Activated CD8-positive, alpha-beta memory T cell treated with anti-CD3 and anti-CD28 coated beads, Interleukin-2, amount 50 U/mL, for 1 hour (primary cell): ENCODE results near the gene OSBPL9.
"Not testable (repeated sequence)": the region's sequence is repeated elsewhere in the genome, so short reads cannot be mapped to it uniquely, and the experiment has no call there.

ENCODE experiments used
- DNase-seq: peaks from one replicate; pipeline ENCODE4 v3.0.0-alpha.2; 2020; ENCODE audit errors: extremely low read depth

The OSBPL9 gene

DNA sequence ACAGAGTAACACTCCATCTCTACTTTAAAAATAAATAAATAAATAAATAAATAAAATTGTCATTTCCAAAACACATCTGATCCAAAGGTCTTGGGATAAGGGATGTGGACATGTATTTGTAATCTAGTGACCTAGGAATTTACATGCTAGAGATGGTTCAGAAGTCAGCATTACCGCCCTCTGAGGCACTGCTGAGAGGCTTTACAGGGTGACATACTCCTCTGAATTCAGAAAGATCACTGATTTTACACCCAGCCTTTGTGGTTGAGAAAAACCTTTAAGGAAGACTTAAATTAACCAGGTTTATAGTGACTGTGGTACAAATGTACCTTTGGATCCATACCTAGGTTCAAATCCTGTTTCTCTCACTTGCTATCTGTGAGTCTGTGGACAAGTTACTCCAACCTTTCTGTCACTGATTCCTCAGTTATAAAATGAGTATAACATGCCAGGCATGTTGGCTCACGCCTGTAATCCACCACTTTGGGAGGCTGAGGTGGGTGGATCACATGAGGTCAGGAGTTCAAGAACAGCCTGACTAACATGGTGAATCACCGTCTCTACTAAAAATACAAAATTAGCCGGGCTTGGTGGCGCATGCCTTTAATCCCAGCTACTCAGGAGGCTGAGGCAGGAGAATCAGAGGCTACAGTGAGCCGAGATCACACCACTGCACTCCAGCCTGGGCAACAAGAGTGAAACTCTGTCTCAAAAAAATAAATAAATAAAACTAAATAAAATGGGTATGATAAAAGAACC is 20.1 kb downstream of the OSBPL9 start:
- no peak for DNase-seq

DNA sequence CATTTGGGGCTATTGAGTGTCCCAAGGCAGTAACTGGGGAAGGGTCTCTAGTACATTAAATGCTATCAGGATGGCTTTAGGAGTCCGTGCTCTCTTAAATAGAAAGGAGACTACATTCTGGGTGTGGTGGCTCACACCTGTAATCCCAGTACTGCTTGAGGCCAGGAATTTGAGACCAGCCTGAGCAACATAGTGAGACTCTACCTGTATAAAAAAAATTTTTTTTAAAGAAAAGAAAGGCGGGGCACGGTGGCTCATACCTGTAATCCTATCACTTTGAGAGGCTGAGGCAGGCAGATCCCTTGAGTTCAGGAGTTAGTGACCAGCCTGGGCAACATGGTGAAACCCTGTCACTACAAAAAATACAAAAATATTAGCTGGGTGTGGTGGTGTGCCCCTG is 21.5 kb downstream of the OSBPL9 start:
- DNase-seq = no peak

DNA sequence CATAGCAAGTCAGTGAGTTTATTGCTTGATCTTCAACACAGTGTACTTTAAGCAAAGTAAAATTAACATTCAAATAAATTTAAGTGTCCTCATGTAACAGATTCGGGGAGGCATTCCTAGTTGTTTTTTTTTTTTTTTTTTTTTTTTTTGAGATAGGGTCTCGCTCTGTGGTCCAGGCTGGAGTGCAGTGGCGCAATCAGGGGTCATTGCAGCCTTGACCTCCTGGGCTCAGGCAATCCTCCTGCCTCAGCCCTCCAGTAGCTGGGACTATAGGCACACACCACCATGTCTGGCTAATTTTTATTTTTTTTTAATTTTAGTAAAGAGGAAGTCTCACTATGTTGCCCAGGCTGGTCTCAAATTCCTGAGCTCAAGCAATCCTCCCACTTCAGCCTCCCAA is 22.8 kb downstream of the OSBPL9 start:
- no peak for DNase-seq

DNA sequence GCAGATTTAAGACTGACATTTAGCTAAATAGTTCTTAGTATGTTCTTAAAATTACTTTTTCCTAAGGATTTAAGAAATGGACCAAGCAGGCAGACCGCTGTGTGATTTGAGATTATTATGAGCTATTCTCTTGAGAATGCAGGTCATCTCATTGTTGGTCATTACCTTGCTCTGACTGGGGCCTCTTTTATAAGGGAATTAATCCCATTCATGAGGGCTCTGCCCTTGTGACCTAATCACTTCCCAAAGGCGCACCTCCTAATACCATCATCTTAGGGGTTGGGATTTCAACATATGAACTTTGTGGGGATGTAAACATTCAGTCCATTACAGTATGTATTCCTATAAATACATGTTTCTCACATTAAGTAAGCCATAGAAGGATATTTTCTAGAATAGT is 24.2 kb downstream of the OSBPL9 start:
- no peak for DNase-seq

DNA sequence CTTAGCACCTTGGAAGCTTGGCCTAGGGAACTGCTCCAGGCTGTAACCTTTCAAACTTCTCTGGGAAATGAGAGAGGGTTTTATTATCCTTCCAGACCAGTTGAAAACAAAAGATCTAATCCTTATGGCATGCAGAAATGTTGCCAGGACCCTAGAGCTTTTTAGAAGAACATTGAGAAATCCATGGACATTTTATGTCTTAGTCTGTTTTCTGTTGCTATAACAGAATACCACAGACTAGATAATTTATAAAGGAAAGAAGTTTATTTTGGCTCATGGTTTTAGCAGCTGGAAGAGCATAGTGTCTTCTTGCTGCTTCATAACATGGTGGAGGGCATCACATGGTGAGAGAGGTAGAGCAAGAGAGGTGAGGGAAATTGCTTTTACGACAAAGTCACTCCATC is 25.8 kb downstream of the OSBPL9 start:
- DNase-seq = no peak

DNA sequence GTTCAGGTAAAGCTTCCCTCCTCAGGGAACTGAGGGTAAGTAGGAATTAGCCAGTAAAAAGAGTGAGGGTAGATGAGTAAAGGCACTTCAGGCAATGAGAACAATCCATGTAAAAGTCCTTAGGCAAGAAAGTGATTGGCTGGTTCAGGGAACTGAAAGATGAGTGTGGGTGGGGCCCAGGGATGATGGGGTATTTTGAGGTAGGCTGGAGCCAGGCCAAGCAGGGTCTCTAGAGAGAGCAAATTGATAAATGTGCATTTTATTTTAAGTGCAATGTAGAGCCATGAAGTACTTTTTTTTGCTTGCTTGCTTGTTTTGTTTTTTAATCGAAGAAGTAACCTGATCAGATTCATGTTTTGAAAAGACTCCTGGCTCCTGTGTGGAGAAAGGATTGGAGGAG is 26.5 kb downstream of the OSBPL9 start:
- DNase-seq = no peak

DNA sequence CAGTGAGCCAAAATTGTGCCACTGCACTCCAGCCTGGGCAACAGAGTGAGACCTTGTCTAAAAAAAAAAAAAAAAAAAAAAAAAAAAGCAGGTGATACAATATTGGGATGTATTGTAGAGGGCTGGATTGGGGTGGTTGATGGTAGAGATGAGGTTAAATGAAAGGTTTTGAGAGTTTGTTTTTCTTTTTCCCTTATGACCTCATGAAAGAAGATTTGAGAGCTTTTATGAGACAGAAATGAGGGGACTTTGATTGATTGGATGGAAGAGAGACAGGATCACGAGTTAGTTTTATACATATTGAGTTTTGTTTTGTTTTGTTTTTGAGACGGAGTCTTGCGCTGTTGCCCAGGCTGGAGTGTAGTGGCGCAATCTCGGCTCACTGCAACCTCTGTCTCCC is 27.1 kb downstream of the OSBPL9 start:
- DNase-seq = no peak

DNA sequence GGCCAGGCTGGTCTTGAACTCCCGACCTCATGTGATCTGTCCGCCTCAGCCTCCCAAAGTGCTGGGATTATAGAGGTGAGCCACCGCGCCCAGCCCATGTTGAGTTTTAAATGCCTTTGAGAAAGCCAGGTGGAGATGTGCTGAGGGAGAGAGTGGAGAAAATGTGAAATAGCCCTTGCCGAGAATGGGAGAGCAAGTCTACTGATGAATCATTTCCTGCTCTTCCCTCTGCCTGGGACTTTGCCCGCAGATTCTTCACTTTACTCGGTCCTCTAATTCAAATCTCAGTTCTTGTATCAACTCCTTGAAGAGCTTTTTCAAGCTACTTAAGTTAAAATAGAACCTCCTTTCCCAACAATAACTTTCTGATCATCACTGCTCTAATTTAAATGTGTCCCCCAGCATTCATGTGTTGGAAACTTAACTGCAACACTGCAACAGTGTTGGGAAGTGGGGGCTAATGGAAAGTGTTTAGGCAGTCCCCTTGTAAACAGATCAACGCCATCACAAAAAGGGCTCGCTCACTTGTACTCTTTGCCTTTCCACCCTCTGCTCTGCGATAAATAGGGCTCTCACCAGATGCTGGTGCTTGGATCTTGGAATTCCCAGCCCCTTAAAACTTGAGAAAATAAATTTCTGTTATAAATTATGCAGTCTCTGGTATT is 27.8 kb downstream of the OSBPL9 start:
- DNase-seq = no peak

DNA sequence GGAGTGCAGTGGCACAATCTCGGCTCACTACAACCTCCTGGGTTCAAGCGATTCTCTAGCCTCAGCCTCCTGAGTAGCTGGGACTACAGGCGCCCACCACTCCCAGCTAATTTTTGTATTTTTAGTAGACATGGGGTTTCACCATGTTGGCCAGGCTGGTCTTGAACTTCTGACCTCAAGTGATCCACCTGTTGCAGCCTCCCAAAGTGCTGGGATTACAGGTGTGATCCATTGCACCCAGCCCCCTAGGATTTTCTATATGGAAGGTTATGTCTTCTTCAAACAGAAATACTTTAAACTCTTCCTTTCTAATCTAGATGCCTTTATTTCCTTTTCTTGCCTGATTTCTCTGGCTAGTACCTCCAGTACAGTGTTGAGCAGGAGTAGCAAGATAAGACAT is 29.7 kb downstream of the OSBPL9 start:
- DNase-seq = not testable (repeated sequence)

DNA sequence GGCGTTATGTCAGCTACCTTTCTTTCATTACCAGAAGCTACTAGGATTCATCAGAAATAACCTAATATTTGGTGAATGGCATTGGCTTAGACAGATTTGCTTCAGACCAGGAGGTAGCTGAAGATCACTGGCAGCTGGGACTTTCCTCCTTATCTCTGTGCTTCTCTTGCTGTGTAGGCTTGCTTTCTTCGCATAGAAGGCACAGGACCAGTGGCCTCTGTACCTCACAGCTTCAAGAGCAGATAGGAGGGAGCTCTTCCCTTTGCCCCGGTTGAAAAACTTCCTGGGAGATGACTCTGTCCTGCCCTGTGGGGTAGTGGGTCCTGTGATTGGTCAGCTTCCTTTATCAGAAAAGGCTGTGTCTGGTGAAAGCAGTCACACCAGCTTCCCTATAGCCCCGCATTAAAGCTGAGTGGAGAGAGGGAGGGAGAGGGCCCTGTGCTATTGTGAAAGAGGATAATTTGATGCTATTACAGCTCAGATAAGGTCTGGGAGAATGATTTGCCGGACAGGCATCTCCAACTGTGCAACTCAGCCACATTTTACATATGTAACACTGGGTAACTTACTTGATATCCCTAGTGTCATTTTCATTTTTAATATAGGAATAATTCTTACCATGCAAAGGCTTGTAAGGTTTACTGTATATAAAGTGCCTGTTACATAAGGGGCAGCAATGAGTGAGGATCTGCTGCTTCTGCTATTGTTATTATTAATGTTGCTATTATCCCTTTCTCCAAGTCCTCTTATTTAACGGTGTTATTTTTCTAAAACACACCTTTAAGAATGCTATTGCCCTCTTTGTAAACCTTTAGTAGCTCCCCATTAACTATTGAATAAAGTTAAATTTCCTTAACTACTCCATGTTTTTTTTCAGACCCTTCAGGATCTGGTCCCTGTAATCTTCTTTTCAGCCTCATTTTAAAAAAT is 31.6 kb downstream of the OSBPL9 start:
- no peak for DNase-seq

DNA sequence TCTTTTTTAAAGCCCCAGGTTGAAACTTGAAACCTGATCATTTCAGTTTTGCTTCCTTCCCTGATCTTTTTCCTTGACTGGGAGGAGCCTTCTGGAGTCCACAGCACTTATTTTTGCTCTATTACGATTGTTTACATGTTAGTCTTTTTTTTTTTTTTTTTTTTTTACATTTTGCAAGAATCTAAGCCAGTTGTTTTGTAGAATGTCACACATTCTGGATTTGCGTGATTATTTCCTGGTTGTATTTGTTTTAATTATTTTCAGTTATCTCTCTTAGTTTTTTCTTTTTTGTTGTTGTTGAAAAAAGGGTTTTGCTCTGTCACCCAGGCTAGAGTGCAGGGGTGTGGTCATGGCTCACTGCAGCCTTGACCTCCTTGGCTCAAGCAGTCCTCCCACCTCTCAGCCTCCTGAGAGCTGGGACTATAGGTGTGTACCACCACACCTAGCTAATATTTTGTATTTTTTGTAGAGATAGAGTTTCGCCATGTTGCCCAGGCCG is 32.8 kb downstream of the OSBPL9 start:
- DNase-seq = no peak

DNA sequence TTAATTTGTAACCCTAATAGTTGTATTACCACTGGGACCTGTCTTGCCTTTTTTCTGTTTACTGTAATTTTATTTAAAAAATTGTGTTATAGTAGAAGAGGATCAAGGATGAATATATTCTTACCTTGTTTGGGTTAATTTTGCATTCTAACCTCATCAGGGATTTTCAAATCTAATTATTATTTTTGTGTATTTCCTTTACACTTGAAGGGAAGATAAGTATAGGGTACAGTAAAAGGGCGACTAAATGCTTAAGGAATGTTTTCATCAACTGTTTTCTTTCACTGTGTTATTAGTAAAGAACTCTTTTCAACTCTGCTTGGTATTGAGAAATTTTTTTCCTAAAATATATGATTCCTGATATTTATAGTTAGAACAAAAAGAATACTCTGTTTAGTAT is 33.3 kb downstream of the OSBPL9 start:
- DNase-seq = no peak

DNA sequence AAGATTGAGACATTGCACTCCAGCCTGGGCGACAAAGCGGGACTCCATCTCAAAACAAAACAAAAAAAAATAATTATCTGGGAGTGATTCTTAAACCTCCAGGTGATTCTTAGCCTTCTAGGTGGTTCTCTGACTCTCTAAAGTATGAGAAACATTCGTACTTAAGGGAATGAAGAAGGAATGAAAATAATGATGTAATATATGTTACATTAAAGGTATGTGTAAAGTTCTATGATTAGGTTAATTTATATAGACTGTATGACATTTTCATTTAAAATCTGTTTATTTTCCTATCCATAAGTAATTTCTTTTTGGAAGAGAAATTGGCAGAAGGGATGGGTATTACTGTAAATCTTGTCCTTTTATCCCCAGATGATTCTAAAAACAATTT is 34.7 kb downstream of the OSBPL9 start:
- DNase-seq = no peak

DNA sequence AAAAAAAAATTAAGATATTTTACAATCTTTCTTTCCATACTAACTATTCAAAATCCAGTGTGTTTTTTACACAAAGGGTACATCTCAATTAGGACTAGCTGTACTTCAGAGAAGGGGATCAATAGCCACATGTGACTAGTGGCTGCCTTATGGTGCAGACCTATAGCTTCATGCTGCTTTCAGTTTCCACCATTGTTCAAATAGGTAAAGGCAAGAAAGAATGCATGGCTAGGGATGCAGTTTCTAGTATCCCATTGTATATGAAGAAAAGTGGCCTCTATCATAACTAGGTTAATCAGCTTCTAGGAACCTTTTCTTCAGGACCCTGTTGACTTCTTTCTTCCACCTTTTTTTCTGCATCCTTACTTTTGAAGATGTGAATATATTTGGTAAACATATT is 35.7 kb downstream of the OSBPL9 start:
- DNase-seq = no peak

DNA sequence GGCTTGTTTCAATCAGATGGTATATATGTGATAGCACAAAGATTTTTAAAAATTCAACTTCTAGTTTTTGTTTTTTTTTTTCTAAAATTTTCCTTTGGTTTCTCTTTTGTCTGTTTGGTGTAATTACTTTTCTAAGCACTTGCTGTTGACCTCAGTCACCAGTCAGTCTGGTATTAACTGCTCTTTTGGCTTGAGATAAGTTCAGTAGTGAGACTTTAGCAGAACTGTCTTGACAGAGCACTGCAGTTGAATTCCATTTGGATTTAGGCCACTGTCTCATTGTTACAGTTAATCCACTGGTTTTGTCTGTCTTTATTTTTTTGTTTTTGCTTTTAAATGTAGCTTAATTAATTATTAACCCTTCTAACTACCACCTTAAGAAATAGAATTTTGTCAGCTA is 36.2 kb downstream of the OSBPL9 start:
- no peak for DNase-seq

DNA sequence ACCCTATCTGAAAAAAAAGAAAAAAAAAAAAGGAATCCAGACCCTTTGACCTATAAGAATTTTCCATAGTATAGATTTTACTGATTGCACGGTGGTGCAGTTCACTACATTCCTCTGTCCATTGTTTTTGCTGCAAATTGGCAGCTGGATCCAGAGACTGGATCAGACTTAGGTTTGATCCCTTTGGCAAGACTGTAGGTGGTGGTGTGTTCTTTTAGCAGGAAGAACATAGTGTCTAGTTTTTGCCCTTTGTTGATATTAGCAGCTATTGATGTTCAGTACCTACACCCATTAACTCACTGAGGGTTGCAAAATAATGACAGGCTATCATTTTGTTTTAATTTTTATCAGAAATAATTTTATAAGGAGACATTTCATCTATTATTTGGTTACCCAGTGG is 37.1 kb downstream of the OSBPL9 start:
- DNase-seq = no peak

DNA sequence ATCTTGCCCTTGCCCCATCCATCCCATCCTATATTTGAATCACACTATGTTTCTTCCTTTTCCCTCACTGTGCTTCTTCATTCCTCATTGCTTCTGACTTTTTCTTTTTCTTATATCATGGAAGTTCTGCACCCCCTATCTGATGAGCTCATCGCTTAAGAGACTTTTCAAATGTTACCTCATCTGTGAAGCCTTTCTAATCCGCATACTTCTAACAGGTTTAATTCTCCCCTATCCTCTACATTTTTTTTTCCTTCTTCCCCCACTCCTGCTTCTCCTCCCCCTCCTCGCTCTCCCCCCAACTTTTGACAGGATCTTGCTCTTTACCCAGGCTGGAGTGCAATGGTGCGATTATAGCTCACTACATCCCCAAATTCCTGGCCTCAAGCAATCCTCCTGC is 39.5 kb downstream of the OSBPL9 start:
- no peak for DNase-seq

DNA sequence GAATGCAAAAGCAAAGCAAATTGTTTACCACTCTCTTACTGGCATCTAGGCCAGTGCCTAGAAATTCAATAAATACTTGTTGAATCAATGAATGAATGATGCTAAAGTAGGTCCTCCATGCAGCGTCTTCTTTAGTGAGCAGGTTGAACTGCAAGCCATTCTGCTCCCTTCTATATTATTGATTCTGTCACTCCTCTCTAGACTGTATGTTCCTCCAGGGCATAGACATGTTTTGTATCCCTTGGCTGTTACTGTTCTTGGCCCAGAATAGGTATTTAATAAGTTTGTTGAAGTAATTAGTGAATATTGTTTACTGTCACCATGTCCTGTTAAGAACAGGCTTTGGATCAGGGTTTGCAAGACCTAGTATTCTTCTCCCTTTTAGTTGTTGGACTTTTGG is 43.7 kb downstream of the OSBPL9 start:
- DNase-seq = no peak

DNA sequence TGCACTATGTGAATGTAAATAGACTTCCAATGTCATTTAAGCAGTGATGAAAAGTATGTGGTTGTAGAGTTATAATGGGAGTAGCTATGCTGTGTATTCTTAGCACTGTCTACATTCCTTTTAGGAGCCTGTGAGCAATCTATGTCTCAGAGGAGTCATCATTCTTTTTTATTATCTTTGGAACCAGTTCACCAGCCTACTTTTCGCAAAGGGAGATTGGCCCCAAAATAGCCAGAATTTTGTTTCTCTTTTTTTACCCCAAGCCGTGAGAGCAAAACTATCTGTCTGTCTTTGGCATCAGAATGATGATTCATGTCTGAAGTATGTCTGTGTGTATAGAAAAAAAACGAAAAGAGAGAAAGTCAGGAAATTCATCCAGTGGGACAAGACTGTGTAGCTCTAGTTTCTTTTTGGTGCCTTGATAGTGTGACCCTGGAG is 44.2 kb downstream of the OSBPL9 start:
- no peak for DNase-seq

DNA sequence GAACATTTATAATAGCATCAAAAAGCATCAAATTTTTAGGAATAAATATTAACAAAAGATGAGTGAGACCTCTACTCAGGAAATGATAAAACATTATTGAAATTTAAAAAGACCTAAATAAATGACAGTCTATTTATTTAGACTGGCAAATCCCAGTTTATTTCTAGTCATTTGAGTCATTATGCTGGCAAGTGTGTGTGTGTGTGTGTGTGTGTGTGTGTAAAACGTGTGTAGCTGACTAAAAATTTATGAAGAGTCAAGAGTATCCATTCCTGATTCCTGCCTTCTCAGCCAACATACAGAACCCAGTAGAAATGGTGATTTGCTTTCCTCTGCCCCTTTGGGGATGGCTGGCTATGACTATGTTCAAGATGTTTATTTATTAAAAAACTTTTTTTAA is 46.2 kb downstream of the OSBPL9 start:
- no peak for DNase-seq

DNA sequence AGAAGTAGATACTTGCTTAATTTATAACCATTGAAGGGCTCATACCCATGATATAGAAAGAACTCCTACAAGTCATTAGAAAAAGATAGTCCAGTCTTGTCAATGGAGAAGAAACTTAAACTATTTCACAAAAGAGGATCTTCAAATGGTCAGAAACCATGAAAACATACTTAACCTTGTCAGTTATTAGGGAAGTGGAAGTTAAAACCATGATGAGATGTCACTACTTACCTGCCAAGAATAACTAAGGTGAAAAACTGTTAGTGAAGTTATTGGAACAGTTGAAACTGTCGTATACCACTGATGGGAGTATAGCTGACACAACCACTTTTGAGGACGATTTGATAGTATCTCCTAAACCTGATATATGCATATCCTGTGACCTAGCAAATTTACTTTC is 46.8 kb downstream of the OSBPL9 start:
- no peak for DNase-seq
